ENCODE measurements around the gene ETV5. TPM values are rescaled to one million over a fixed set of nuclear protein-coding genes. Genes with fewer than 3 reads are reported as not detected.
"Not testable (repeated sequence)": the region's sequence is repeated elsewhere in the genome, so short reads cannot be mapped to it uniquely, and the experiment has no call there.

ETV5 gene
- total RNA-seq, 1 donor from 2014 or later = 5.0 TPM

- Histone ChIP-seq H3K9me3 (replicated peaks) (no peaks in the 10 kb centered on the region), H3K4me3 (no peak overlapping the region), H3K27me3 (ENCODE audit: low read depth) (no peaks in the 10 kb centered on the region), H3K36me3 (no peaks in the 10 kb centered on the region), H3K27ac (replicated peaks) (no peak overlapping the region), H3K4me1 (no peaks in the 10 kb centered on the region)
- DNase-seq = no peak
- TF ChIP-seq CTCF (IDR thresholded peaks at IDR 0.05; ENCODE audit: borderline replicate concordance) = no peak
- intact Hi-C loops (cut with micrococcal nuclease) = no loop called here
These were observed 86.0 kb downstream of the ETV5 start for GRCh38 chr3:186022931-186023330.

- Histone ChIP-seq H3K9me3 (replicated peaks) (peaks cover under 1% of the 10 kb centered on the region), H3K36me3 (no peaks in the 10 kb centered on the region), H3K27me3 (ENCODE audit: low read depth) (no peaks in the 10 kb centered on the region), H3K4me3 (no peak overlapping the region), H3K4me1 (no peaks in the 10 kb centered on the region), H3K27ac (replicated peaks) (no peak overlapping the region)
- no peak for TF ChIP-seq CTCF (IDR thresholded peaks at IDR 0.05; ENCODE audit: borderline replicate concordance)
- no peak for DNase-seq
- intact Hi-C loops (cut with micrococcal nuclease) = no loop called here
These were observed 87.1 kb downstream of the ETV5 start for GRCh38 chr3:186021673-186022362.

GRCh38 chr3:186021250-186021649 lies 87.6 kb downstream of the ETV5 start:
- H3K4me3 ChIP-seq; DNase-seq; H3K9me3 ChIP-seq (replicated peaks); intact Hi-C loops (cut with micrococcal nuclease); H3K27ac ChIP-seq (replicated peaks); H3K27me3 ChIP-seq (ENCODE audit: low read depth); H3K4me1 ChIP-seq; H3K36me3 ChIP-seq: not testable (repeated sequence)

GRCh38 chr3:186019288-186019687 lies 89.6 kb downstream of the ETV5 start:
- peaks cover 14% of the 10 kb centered on the region for H3K9me3 ChIP-seq (replicated peaks)
- H3K27ac ChIP-seq (replicated peaks); H3K4me1 ChIP-seq; H3K4me3 ChIP-seq; H3K36me3 ChIP-seq; H3K27me3 ChIP-seq (ENCODE audit: low read depth); intact Hi-C loops (cut with micrococcal nuclease); DNase-seq: not testable (repeated sequence)

DNA sequence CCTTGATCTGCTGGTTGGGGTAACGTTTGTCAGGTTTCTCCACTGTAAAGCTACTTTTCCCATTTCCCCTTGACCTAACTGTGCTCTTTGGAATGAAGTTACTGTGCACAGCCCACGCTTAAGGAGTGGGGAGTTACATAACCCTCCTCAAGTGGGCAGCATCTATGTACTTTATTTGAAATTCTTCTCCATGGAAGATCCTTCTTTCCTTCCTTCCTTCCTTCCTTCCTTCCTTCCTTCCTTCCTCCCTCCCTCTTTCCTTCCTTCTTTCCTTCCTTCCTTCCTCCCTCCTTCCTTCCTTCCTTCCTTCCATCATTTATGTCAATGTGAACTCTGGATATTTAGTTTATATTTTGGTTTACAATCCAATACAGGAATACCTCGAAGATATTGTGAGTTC lies 94.0 kb downstream of the ETV5 start:
- Histone ChIP-seq H3K27me3 (ENCODE audit: low read depth) (peaks cover 6% of the 10 kb centered on the region), H3K27ac (replicated peaks) (no peak overlapping the region), H3K9me3 (replicated peaks) (peaks cover 14% of the 10 kb centered on the region), H3K4me3 (no peak overlapping the region), H3K4me1 (no peaks in the 10 kb centered on the region), H3K36me3 (no peaks in the 10 kb centered on the region)
- intact Hi-C loops (cut with micrococcal nuclease) = no loop called here
- TF ChIP-seq CTCF (IDR thresholded peaks at IDR 0.05; ENCODE audit: borderline replicate concordance) = no peak
- DNase-seq = no peak

- intact Hi-C loops (cut with micrococcal nuclease) = no loop called here
- no peak for DNase-seq
- no peak for TF ChIP-seq CTCF (IDR thresholded peaks at IDR 0.05; ENCODE audit: borderline replicate concordance)
- Histone ChIP-seq H3K9me3 (replicated peaks) (peaks cover 14% of the 10 kb centered on the region), H3K4me1 (no peaks in the 10 kb centered on the region), H3K27ac (replicated peaks) (no peak overlapping the region), H3K4me3 (no peak overlapping the region), H3K36me3 (no peaks in the 10 kb centered on the region), H3K27me3 (ENCODE audit: low read depth) (peaks cover 6% of the 10 kb centered on the region)
These were observed 95.6 kb downstream of the ETV5 start for GRCh38 chr3:186013312-186013711.

Data from left ventricle myocardium inferior (tissue), 1 donor.